Omental fat pad (tissue), 4 donors: Measurements from ENCODE around the gene PPP4R3B. TPM values are rescaled to one million over a fixed set of nuclear protein-coding genes. Genes with fewer than 3 reads are reported as not detected.
A peak's percentile ranks its signal among the peaks of the same experiment; 100 is the strongest.
"Not testable (repeated sequence)": the region's sequence is repeated elsewhere in the genome, so short reads cannot be mapped to it uniquely, and the experiment has no call there.

Source experiments
- ATAC-seq: fragments of 150-250 bp; one replicate; pipeline ENCODE4 v1.9.1; 2016; ENCODE audit warnings: mild to moderate bottlenecking, moderate library complexity; ENCODE audit not compliant: low FRiP score
- DNase-seq: peaks from one replicate; pipeline ENCODE4 v3.0.0-alpha.2; 2019; ENCODE audit warnings: low spot score
- CTCF ChIP-seq, 3 donors: fragments of 450-650 bp; IDR thresholded peaks; one replicate each; pipeline ENCODE4 v1.5.1; 2016 to 2017; ENCODE audit warnings: antibody characterized with exemption in 3 of 3, mild to moderate bottlenecking in 3 of 3, moderate library complexity in 2 of 3
- total RNA-seq, 4 donors: library from RNA; depleted of rRNA; stranded (reverse); fragments of >200 nt; gene quantifications; one replicate each; pipeline ENCODE4 v1.1.0, GENCODE V29; 2016

Gene PPP4R3B
- total RNA-seq, 4 donors from 2014 or later: 51.3 to 97.6 (median 61.1) TPM

GRCh38 chr2:55595536-55595935, 21.9 kb downstream of the PPP4R3B start:
- ATAC-seq (no peak), DNase-seq (no peak)
- no peak for TF ChIP-seq CTCF (IDR thresholded peaks at IDR 0.05)

- peak; percentile 52 for ATAC-seq
- no peak for TF ChIP-seq CTCF (IDR thresholded peaks at IDR 0.05)
- no peak for DNase-seq
These were observed 25.3 kb downstream of the PPP4R3B start for GRCh38 chr2:55592130-55592529.

- no peak for DNase-seq
- TF ChIP-seq CTCF (IDR thresholded peaks at IDR 0.05): no peak
- peak; percentile 92 for ATAC-seq
These were observed 26.5 kb downstream of the PPP4R3B start for GRCh38 chr2:55590810-55591440.

GRCh38 chr2:55585451-55586080, 31.9 kb downstream of the PPP4R3B start:
- no peak for DNase-seq
- TF ChIP-seq CTCF (IDR thresholded peaks at IDR 0.05): no peak
- peak; percentile 80 for ATAC-seq

- no peak for ATAC-seq
- no peak for DNase-seq
- TF ChIP-seq CTCF (IDR thresholded peaks at IDR 0.05): no peak
These were observed 35.4 kb downstream of the PPP4R3B start for GRCh38 chr2:55581874-55582547.

- no peak for ATAC-seq
- no peak for DNase-seq
- no peak for TF ChIP-seq CTCF (IDR thresholded peaks at IDR 0.05)
These were observed 36.0 kb downstream of the PPP4R3B start for GRCh38 chr2:55581435-55581834.

GRCh38 chr2:55569002-55569401, 48.4 kb downstream of the PPP4R3B start:
- not testable (repeated sequence) for DNase-seq, ATAC-seq
